Mesenchymal stem cell (in vitro differentiated cells and primary cell): ENCODE data around the gene UNC80. TPM values are rescaled to one million over a fixed set of nuclear protein-coding genes. Genes with fewer than 3 reads are reported as not detected.

Source experiments
- DNase-seq: peaks from one replicate; pipeline ENCODE4 v3.0.0-alpha.2; 2013
- H2AFZ ChIP-seq: one replicate; pipeline ENCODE4 v1.6.1; 2013; ENCODE audit warnings: low read depth, mild to moderate bottlenecking, control low read depth, inconsistent platforms, low read length, moderate library complexity
- H2AK5ac ChIP-seq: 2 replicates; pipeline ENCODE4 v1.6.1; 2013; ENCODE audit warnings: low read length, moderate library complexity, mild to moderate bottlenecking, inconsistent platforms; ENCODE audit not compliant: severe bottlenecking
- H2BK120ac ChIP-seq: one replicate; pipeline ENCODE4 v1.6.1; 2013; ENCODE audit warnings: low read depth, mild to moderate bottlenecking, inconsistent platforms, low read length, moderate library complexity
- H2BK12ac ChIP-seq, 2 experiments: one replicate each; pipeline ENCODE4 v1.6.1; 2013; ENCODE audit warnings: inconsistent platforms in 2 of 2, low read length in 2 of 2, mild to moderate bottlenecking in 2 of 2, moderate library complexity in 2 of 2, control low read depth in 1 of 2
- H2BK15ac ChIP-seq: one replicate; pipeline ENCODE4 v1.6.1; 2013; ENCODE audit warnings: mild to moderate bottlenecking, low read depth, inconsistent platforms; ENCODE audit not compliant: poor library complexity, severe bottlenecking
- H2BK5ac ChIP-seq: 2 replicates; pipeline ENCODE4 v1.6.1; 2013; ENCODE audit warnings: low read depth, mild to moderate bottlenecking, low read length, control low read depth, inconsistent platforms; ENCODE audit not compliant: poor library complexity, severe bottlenecking
- H3K14ac ChIP-seq, 2 experiments: one replicate each; pipeline ENCODE4 v1.6.1; 2013; ENCODE audit warnings: inconsistent platforms in 2 of 2, low read length in 2 of 2, control low read depth in 1 of 2, mild to moderate bottlenecking in 1 of 2, moderate library complexity in 1 of 2
- H3K18ac ChIP-seq, 2 experiments: one replicate each; pipeline ENCODE4 v1.6.1; 2013; ENCODE audit warnings: inconsistent platforms in 2 of 2, low read length in 2 of 2, control low read depth in 1 of 2, low read depth in 1 of 2, mild to moderate bottlenecking in 1 of 2
- H3K23ac ChIP-seq, 2 experiments: one replicate each; pipeline ENCODE4 v1.6.1; 2013; ENCODE audit warnings: inconsistent platforms in 2 of 2, low read length in 2 of 2, mild to moderate bottlenecking in 2 of 2, moderate library complexity in 2 of 2, control low read depth in 1 of 2
- H3K27ac ChIP-seq: 2 replicates; pipeline ENCODE4 v1.5.1; 2013; ENCODE audit warnings: mild to moderate bottlenecking, moderate library complexity, low read length, control low read depth, inconsistent platforms; ENCODE audit not compliant: poor library complexity, severe bottlenecking
- H3K27me3 ChIP-seq, 2 experiments: 2 replicates each; pipeline versions ENCODE4 v1.6.1 to v1.7.0; 2013; ENCODE audit warnings: low read length in 2 of 2, mild to moderate bottlenecking in 2 of 2, moderate library complexity in 2 of 2, control low read depth in 1 of 2, inconsistent platforms in 1 of 2; ENCODE audit not compliant: control insufficient read depth in 1 of 2, insufficient read depth in 1 of 2
- H3K36me3 ChIP-seq, 2 experiments: 2 replicates each; pipeline versions ENCODE4 v1.6.1 to v1.7.0; 2013; ENCODE audit warnings: low read length in 2 of 2, control low read depth in 1 of 2, inconsistent platforms in 1 of 2, low read depth in 1 of 2, mild to moderate bottlenecking in 1 of 2; ENCODE audit not compliant: insufficient read depth in 2 of 2, control insufficient read depth in 1 of 2
- H3K4ac ChIP-seq, 2 experiments: one replicate each; pipeline ENCODE4 v1.6.1; 2013; ENCODE audit warnings: inconsistent platforms in 2 of 2, low read length in 2 of 2, mild to moderate bottlenecking in 2 of 2, moderate library complexity in 2 of 2, control low read depth in 1 of 2, low read depth in 1 of 2
- H3K4me1 ChIP-seq: 2 replicates; pipeline ENCODE4 v1.6.1; 2013; ENCODE audit warnings: low read depth, low read length, control low read depth; ENCODE audit not compliant: control insufficient read depth, insufficient read depth
- H3K4me2 ChIP-seq: 2 replicates; pipeline ENCODE4 v1.6.1; 2013; ENCODE audit warnings: low read length, mild to moderate bottlenecking, inconsistent platforms; ENCODE audit not compliant: poor library complexity, severe bottlenecking
- H3K4me3 ChIP-seq, 2 experiments: 2 replicates each; pipeline versions ENCODE4 v1.5.1 to v1.7.0; 2013; ENCODE audit warnings: low read length in 2 of 2, mild to moderate bottlenecking in 2 of 2, control low read depth in 1 of 2, low read depth in 1 of 2; ENCODE audit not compliant: insufficient read depth in 1 of 2
- H3K79me1 ChIP-seq: replicated peaks from 2 replicates; pipeline ENCODE4 v1.6.1; 2013; ENCODE audit warnings: mild to moderate bottlenecking, control low read depth, low read length, inconsistent platforms; ENCODE audit not compliant: poor library complexity, severe bottlenecking
- H3K9ac ChIP-seq: 2 replicates; pipeline ENCODE4 v1.7.0; 2013; ENCODE audit warnings: mild to moderate bottlenecking, low read length, moderate library complexity
- H3K9me3 ChIP-seq: 2 replicates; pipeline ENCODE4 v1.7.0; 2013; ENCODE audit warnings: mild to moderate bottlenecking, low read length; ENCODE audit not compliant: control insufficient read depth
- H4K8ac ChIP-seq: one replicate; pipeline ENCODE4 v1.6.1; 2013; ENCODE audit warnings: inconsistent platforms, mild to moderate bottlenecking, low read length, moderate library complexity
- H4K91ac ChIP-seq: one replicate; pipeline ENCODE4 v1.6.1; 2013; ENCODE audit warnings: mild to moderate bottlenecking, low read length, inconsistent platforms
- WGBS: methylation state at CpG from one replicate; pipeline ENCODE4 v1.1.7; 2013; ENCODE audit warnings: mixed read lengths; 5-methylcytosine and 5-hydroxymethylcytosine counted together
- polyA plus RNA-seq, 2 experiments: library from polyadenylated mRNA; stranded (reverse); fragments of 200-250 nt; gene quantifications; one replicate each; pipeline ENCODE4 v1.2.3, GENCODE V29; 2013

Gene UNC80, protein sequence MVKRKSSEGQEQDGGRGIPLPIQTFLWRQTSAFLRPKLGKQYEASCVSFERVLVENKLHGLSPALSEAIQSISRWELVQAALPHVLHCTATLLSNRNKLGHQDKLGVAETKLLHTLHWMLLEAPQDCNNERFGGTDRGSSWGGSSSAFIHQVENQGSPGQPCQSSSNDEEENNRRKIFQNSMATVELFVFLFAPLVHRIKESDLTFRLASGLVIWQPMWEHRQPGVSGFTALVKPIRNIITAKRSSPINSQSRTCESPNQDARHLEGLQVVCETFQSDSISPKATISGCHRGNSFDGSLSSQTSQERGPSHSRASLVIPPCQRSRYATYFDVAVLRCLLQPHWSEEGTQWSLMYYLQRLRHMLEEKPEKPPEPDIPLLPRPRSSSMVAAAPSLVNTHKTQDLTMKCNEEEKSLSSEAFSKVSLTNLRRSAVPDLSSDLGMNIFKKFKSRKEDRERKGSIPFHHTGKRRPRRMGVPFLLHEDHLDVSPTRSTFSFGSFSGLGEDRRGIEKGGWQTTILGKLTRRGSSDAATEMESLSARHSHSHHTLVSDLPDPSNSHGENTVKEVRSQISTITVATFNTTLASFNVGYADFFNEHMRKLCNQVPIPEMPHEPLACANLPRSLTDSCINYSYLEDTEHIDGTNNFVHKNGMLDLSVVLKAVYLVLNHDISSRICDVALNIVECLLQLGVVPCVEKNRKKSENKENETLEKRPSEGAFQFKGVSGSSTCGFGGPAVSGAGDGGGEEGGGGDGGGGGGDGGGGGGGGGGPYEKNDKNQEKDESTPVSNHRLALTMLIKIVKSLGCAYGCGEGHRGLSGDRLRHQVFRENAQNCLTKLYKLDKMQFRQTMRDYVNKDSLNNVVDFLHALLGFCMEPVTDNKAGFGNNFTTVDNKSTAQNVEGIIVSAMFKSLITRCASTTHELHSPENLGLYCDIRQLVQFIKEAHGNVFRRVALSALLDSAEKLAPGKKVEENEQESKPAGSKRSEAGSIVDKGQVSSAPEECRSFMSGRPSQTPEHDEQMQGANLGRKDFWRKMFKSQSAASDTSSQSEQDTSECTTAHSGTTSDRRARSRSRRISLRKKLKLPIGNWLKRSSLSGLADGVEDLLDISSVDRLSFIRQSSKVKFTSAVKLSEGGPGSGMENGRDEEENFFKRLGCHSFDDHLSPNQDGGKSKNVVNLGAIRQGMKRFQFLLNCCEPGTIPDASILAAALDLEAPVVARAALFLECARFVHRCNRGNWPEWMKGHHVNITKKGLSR (N-terminal part only)
- not detected for polyA plus RNA-seq (2013, experiment 1 of 2)
- not detected for polyA plus RNA-seq (2013, experiment 2 of 2)

DNA sequence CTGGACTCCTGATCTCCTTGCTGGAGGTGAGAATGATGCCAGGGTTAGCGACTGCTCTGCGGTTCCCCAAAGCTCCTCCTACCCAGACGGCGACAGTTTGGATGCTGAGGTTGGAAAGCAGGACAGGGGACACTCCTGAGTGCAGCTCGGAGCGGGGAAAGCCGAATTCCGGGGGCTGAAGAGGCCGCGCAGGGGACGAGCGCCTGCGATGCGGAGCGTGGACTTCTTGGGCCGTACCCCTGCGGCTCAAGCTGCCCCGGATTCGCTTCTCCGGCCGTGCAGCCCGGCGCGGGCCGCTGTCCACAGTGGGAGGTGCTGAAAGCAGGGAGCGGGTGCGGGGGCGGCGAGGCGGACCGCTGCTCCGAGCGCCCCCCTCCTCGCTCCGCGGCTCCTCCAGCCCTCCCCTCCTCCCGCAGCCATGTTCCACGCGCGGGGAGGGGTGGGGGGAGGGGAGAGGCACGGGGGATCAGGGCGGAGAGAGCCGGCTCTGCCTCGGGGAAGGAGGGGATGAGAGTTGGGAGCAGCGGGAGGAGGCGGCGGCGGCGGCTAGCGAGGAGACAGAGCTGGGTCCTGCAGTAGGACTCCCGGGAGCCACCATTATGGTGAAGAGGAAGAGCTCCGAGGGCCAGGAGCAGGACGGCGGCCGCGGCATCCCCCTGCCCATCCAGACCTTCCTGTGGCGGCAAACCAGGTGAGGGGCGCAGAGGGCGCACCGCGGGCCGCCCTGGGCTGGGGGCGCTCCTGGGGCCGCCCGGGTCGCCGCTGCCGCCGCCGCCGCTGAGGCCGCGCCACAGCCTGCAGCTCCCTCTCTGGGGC is at the start of gene UNC80:
UNC80 (plus strand) TSS at position 359 of the 816 bp plus-strand sequence; CDS start at position 600, 241 bp downstream.
- Histone ChIP-seq H3K23ac (no peak within 1 kb of the TSS), H3K4ac (no peak within 1 kb of the TSS), H3K79me1 (no peaks in the 10 kb centered on the region), H3K9ac (no peak within 1 kb of the TSS), H2AFZ (no peak within 1 kb of the TSS), H2AK5ac (no peak within 1 kb of the TSS), H4K91ac (no peak within 1 kb of the TSS), H3K4me2 (peak within 1 kb of the TSS; percentile 80), H3K4me3 (peak within 1 kb of the TSS; percentile 56 to 68), H3K27me3 (peaks cover 7 to 17% of the 10 kb centered on the region in 2 experiments), H3K36me3 (no peaks in the 10 kb centered on the region), H3K14ac (no peak within 1 kb of the TSS), H3K9me3 (no peaks in the 10 kb centered on the region), H2BK120ac (no peak within 1 kb of the TSS), H3K18ac (no peak within 1 kb of the TSS), H2BK15ac (no peak within 1 kb of the TSS), H3K27ac (no peak within 1 kb of the TSS), H3K4me1 (peaks cover 8% of the 10 kb centered on the region), H4K8ac (no peak within 1 kb of the TSS), H2BK12ac (no peak within 1 kb of the TSS), H2BK5ac (peak within 1 kb of the TSS; percentile 19)
- DNase-seq = peak; percentile 49
- WGBS = under 1% methylated on average over 14 of the region's 73 CpGs

DNA sequence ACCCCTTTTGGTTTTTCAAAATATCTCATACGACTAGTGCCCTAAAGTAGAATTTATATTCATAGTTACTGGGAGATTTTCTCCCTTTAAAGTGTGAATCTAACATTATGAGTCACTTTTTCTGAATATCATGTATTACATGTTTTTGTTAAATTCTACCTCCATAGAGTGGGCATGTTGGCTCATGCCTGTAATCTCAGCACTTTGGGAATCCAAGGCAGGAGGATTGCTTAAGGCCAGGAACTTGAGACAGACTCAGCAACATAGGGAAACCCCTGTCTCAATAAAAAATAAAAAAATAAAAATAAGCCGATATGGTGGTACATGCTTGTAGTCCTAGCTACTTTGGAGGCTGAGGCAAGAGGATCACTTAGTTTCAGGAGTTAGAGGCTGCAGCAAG is 45.3 kb upstream of the UNC80 start:
- Histone ChIP-seq H3K4ac (no peak overlapping the region), H3K9me3 (no peaks in the 10 kb centered on the region), H3K4me2 (no peak overlapping the region), H3K27me3 (no peaks in the 10 kb centered on the region), H3K9ac (no peak overlapping the region), H3K18ac (no peak overlapping the region), H4K8ac (no peak overlapping the region), H3K36me3 (no peaks in the 10 kb centered on the region), H4K91ac (no peak overlapping the region), H2AK5ac (no peak overlapping the region), H2BK15ac (no peak overlapping the region), H2BK12ac (no peak overlapping the region), H3K4me1 (no peaks in the 10 kb centered on the region), H3K79me1 (no peaks in the 10 kb centered on the region), H3K23ac (no peak overlapping the region), H3K27ac (no peak overlapping the region), H2BK5ac (no peak overlapping the region), H2AFZ (no peak overlapping the region), H3K14ac (no peak overlapping the region), H2BK120ac (no peak overlapping the region), H3K4me3 (no peak overlapping the region)
- no peak for DNase-seq
- no CpG with 5 or more reads among the region's 2 CpGs for WGBS

DNA sequence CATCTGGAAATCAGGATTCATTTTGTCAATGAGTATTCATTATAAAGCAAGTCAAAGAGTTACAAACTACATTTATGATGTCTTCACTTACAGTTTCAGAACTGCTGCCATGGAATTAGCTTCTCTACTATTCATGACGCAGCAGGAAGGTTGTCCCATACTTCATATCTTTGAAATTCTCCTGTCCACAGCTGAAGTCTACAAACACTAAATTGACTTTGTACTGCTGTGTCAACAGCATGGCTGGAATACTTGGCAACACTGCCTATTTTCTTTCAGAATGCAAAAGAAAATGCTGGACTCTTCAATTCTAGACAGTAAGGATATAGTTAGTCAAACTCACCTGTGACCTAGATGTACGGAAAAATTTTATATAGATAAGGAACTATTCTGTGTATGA is 44.6 kb upstream of the UNC80 start:
- Histone ChIP-seq H3K4ac (no peak overlapping the region), H3K4me3 (no peak overlapping the region), H3K27ac (no peak overlapping the region), H2AK5ac (no peak overlapping the region), H2BK5ac (no peak overlapping the region), H4K91ac (no peak overlapping the region), H3K14ac (no peak overlapping the region), H3K9me3 (no peaks in the 10 kb centered on the region), H3K18ac (no peak overlapping the region), H3K23ac (no peak overlapping the region), H2BK12ac (no peak overlapping the region), H3K9ac (no peak overlapping the region), H2BK15ac (no peak overlapping the region), H3K4me1 (no peaks in the 10 kb centered on the region), H3K27me3 (no peaks in the 10 kb centered on the region), H4K8ac (no peak overlapping the region), H3K4me2 (no peak overlapping the region), H3K79me1 (no peaks in the 10 kb centered on the region), H3K36me3 (no peaks in the 10 kb centered on the region), H2BK120ac (no peak overlapping the region), H2AFZ (no peak overlapping the region)
- DNase-seq = no peak
- WGBS = 73% methylated on average over 1 of the region's 2 CpGs
